ENCODE data around the gene IGFN1. TPM values are rescaled to one million over a fixed set of nuclear protein-coding genes. Genes with fewer than 3 reads are reported as not detected.

Gene IGFN1
- total and polyA plus RNA-seq, 7 donors, result under 0.01 to 0.55 (median 0.14) TPM; not detected in 3

DNA sequence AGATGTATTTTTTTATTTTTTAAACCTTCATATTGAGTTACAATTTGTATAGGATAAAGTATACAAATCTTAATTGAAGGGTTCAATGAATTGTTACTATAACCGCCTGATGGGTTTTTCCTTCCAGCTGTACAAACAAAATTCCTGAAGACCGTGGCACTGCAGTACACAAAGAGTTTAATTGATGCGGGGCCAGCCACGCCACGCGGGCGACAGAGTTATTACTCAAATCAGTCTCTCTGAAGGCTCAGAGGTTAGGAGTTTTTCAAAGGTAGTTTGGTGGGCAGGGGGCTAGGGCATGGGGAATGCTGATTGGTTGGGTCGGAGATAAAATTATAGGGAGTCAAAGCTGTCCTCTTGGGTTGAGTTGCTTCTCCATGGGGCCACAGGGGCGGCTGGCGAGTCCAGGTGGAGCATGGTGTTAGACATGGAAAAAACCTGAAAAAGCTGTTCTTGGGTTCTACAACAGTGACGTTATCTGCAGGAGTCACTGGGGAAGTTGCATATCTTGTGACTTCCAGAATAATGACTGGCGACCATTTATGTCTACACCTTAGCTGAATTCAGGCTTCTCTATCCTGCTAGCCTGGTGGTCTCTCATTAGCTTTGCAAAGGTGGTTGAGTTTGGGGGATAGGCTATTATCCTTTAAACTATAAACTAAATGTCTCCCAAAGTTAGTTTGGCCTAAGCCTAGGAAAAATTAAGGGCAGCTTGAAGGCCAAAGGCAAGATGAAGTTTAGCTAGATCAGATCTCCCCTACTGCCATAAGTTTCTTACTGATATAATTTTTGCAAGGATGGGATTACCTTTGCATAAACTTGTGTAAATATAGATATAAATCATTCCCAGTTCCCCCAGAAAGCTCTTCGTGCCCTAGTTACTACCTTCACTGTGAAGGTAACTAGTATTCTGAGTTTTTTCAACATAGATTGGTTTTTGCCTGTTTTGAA is 23.3 kb upstream of the IGFN1 start:
- TF ChIP-seq EP300 (IDR thresholded peaks at IDR 0.05) (no peak), POLR2A (IDR thresholded peaks at IDR 0.05) (no peak), POLR2AphosphoS5 (IDR thresholded peaks at IDR 0.05) (no peak)
- TF ChIP-seq, protein P1, sequence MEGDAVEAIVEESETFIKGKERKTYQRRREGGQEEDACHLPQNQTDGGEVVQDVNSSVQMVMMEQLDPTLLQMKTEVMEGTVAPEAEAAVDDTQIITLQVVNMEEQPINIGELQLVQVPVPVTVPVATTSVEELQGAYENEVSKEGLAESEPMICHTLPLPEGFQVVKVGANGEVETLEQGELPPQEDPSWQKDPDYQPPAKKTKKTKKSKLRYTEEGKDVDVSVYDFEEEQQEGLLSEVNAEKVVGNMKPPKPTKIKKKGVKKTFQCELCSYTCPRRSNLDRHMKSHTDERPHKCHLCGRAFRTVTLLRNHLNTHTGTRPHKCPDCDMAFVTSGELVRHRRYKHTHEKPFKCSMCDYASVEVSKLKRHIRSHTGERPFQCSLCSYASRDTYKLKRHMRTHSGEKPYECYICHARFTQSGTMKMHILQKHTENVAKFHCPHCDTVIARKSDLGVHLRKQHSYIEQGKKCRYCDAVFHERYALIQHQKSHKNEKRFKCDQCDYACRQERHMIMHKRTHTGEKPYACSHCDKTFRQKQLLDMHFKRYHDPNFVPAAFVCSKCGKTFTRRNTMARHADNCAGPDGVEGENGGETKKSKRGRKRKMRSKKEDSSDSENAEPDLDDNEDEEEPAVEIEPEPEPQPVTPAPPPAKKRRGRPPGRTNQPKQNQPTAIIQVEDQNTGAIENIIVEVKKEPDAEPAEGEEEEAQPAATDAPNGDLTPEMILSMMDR (IDR thresholded peaks at IDR 0.05), result no peak
- DNase-seq, result no peak
- intact Hi-C loops (cut with DNase I), result no loop called here
- H3K27me3 ChIP-seq, result no peaks in the 10 kb centered on the region
- no peaks in the 10 kb centered on the region for H3K9me3 ChIP-seq
- H3K4me3 ChIP-seq, result no peak overlapping the region
- WGBS, 2 donors, result 36 to 70% methylated on average over 13 of the region's 13 CpGs
- no peaks in the 10 kb centered on the region for H3K36me3 ChIP-seq
- no peak overlapping the region for H3K27ac ChIP-seq
- peaks cover 0 to 10% (median 8%) of the 10 kb centered on the region in 4 donors for H3K4me1 ChIP-seq

DNA sequence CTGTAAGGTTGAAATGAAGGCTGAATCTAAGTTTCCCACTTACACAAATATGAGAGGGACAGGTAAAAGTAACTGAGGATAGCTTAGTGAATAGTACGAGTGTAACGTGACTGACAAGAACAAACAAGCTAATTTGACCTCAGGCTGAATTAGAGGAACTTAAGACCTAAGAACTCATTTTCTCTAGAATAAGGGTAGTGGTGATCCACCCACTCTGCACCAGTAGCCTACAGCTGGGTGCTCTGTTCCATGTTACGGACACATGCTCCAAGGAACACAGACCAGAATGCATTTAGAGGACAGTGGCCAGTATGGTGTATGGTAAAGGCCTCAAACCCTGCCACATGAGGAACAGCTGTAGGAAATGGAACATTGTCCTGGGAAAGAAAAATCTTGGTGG is 21.4 kb upstream of the IGFN1 start:
- DNase-seq, result no peak
- Histone ChIP-seq H3K4me1 (peaks cover 0 to 10% (median 8%) of the 10 kb centered on the region in 4 donors), H3K9me3 (no peaks in the 10 kb centered on the region), H3K27ac (no peak overlapping the region), H3K27me3 (no peaks in the 10 kb centered on the region), H3K4me3 (no peak overlapping the region), H3K36me3 (no peaks in the 10 kb centered on the region)
- intact Hi-C loops (cut with DNase I), result no loop called here
- 66 to 96% methylated on average over 3 of the region's 3 CpGs for WGBS, 2 donors
- TF ChIP-seq, protein P1 (IDR thresholded peaks at IDR 0.05), result no peak
- no peak for TF ChIP-seq POLR2AphosphoS5 (IDR thresholded peaks at IDR 0.05)
- TF ChIP-seq POLR2A (IDR thresholded peaks at IDR 0.05), result no peak
- TF ChIP-seq EP300 (IDR thresholded peaks at IDR 0.05), result no peak

DNA sequence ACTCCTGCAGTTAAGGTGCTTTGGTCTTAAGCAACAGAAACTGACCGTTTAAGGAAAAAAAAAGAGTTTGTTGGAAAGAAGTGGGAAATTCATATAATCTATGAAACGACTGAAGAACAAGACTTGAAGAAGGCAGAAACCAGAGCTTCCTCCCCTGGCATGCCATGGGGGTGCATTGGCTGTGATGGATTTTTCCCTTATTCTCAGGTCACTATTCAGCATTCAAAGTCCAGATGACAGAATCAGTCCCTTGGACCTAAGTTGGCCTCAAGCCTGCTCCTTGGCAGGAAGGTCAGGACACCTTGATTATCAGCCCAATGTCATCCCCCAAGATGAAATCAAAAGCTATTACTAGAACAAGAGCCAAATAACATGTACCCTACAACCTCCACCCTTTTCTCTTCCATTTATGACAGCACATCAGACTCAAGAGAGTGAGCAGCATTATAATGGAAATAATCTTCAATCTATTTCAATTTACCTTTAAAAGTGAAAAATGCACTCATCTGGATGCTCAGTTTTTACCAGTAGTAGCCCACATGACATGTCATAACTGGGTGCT is 20.6 kb upstream of the IGFN1 start:
- 86 to 88% methylated on average over 2 of the region's 2 CpGs for WGBS, 2 donors
- H3K27ac ChIP-seq, result peak overlapping the region; percentile 84 to 95 (median 86)

DNA sequence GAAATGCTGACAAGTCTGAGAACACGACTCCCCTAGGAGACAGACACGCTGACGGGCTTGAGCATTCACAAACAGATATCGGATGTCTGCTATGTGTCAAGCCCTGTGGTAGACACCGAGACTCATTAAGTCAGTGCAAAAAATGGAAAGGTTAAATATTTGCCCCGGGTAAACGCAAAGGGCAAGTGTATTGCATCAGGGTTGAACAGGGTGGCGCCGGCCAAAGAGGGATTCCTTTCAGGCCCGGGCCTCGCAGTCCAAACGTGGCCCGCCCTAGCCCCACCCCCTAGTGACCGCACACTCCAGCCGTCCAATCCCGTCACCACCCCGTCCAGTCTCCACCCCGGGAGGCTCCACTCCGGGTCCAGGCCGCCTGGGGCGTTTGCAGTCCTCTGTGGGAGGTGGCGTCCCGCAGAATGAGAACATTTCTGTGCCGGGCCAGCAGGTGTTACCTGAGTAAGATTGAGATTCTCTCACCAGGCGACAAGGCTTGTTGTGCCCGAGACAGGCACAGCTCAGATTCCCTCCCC is 20.0 kb upstream of the IGFN1 start:
- H3K4me3 ChIP-seq, result peak overlapping the region; percentile 62 to 66 (median 64)
- intact Hi-C loops (cut with DNase I), result loop anchor here (1.0 kb wide), 1 partner anchor 16 kb away; the partner anchor contains the start of gene TMEM9
- H3K36me3 ChIP-seq, result no peaks in the 10 kb centered on the region
- peaks cover 0 to 10% (median 8%) of the 10 kb centered on the region in 4 donors for H3K4me1 ChIP-seq
- 5 to 11% methylated on average over 26 of the region's 26 CpGs for WGBS, 2 donors
- TF ChIP-seq POLR2AphosphoS5 (IDR thresholded peaks at IDR 0.05) (peak; percentile 86 to 94 (median 90)), POLR2A (IDR thresholded peaks at IDR 0.05) (peak; percentile 58 to 79), EP300 (IDR thresholded peaks at IDR 0.05) (peak in 1 of 4 donors; percentile 35)
- TF ChIP-seq, protein P1 (IDR thresholded peaks at IDR 0.05), result no peak
- peak; percentile 97 for DNase-seq
- no peaks in the 10 kb centered on the region for H3K9me3 ChIP-seq
- H3K27ac ChIP-seq, result peak overlapping the region; percentile 84 to 95 (median 86)
- no peaks in the 10 kb centered on the region for H3K27me3 ChIP-seq

More for the DNA sequence above, 20.6 kb upstream of the IGFN1 start:
- TF ChIP-seq POLR2AphosphoS5 (IDR thresholded peaks at IDR 0.05) (no peak), EP300 (IDR thresholded peaks at IDR 0.05) (no peak), POLR2A (IDR thresholded peaks at IDR 0.05) (no peak)
- TF ChIP-seq, protein P1 (IDR thresholded peaks at IDR 0.05), result no peak
- intact Hi-C loops (cut with DNase I), result loop anchor here (1.0 kb wide), 1 partner anchor 16 kb away; the partner anchor contains the start of gene TMEM9
- Histone ChIP-seq H3K9me3 (no peaks in the 10 kb centered on the region), H3K4me3 (peak overlapping the region in 3 of 4 donors; percentile 62 to 65 (median 64)), H3K4me1 (peaks cover 0 to 10% (median 8%) of the 10 kb centered on the region in 4 donors), H3K36me3 (no peaks in the 10 kb centered on the region), H3K27me3 (no peaks in the 10 kb centered on the region)
- no peak for DNase-seq
